Measurements from ENCODE around the gene SMYD3. TPM values are rescaled to one million over a fixed set of nuclear protein-coding genes. Genes with fewer than 3 reads are reported as not detected.

SMYD3 gene
- total RNA-seq, 1 experiment from 2014 or later: 25.5 TPM

GRCh38 chr1:246126580-246126979 is 380.5 kb downstream of the SMYD3 start:
- no peak for DNase-seq
- no peaks in the 10 kb centered on the region for H4K20me1 ChIP-seq (ENCODE audit: control insufficient read depth, insufficient read depth, insufficient read length)
- no peaks in the 10 kb centered on the region for H3K9me3 Mint-ChIP-seq

More at GRCh38 chr1:246126580-246126979, 380.5 kb downstream of the SMYD3 start:
- Histone ChIP-seq H3K4me2 (ENCODE audit: insufficient read depth, insufficient read length, low read length) (no peak overlapping the region), H4K91ac (ENCODE audit: insufficient read length, low read depth, low read length) (no peak overlapping the region), H2BK120ac (ENCODE audit: low read depth, low read length, poor library complexity, severe bottlenecking) (no peak overlapping the region), H3K79me1 (ENCODE audit: insufficient read depth, low read depth, low read length, poor library complexity, severe bottlenecking) (no peaks in the 10 kb centered on the region), H2BK12ac (ENCODE audit: insufficient read length, low read depth, low read length) (no peak overlapping the region), H2AFZ (ENCODE audit: low read length) (no peak overlapping the region), H3K23ac (ENCODE audit: insufficient read length, low read depth, low read length) (no peak overlapping the region), H3K14ac (ENCODE audit: insufficient read depth, low read length) (no peak overlapping the region), H2BK20ac (ENCODE audit: low read depth, low read length, poor library complexity, severe bottlenecking) (no peak overlapping the region), H3K9me3 (ENCODE audit: control insufficient read depth, low read depth, low read length) (no peaks in the 10 kb centered on the region), H3K27me3 (ENCODE audit: insufficient read depth, low read length) (no peaks in the 10 kb centered on the region), H2AK5ac (ENCODE audit: insufficient read length, low read length) (no peak overlapping the region), H3K9ac (ENCODE audit: extremely low read depth, insufficient read length, low read length) (no peak overlapping the region), H3K56ac (ENCODE audit: insufficient read length, low read depth, low read length) (no peak overlapping the region), H3K18ac (ENCODE audit: insufficient read length, low read depth, low read length) (no peak overlapping the region), H3K4me1 (ENCODE audit: insufficient read depth, low read length) (no peaks in the 10 kb centered on the region), H4K5ac (ENCODE audit: insufficient read length, low read depth, low read length) (no peak overlapping the region), H3K79me2 (ENCODE audit: insufficient read depth, low read length) (no peaks in the 10 kb centered on the region), H3K27ac (ENCODE audit: insufficient read length, low read depth, low read length) (no peak overlapping the region), H3K4ac (ENCODE audit: low read depth, low read length) (no peak overlapping the region), H3K23me2 (ENCODE audit: insufficient read length, low read depth, low read length, poor library complexity, severe bottlenecking) (no peaks in the 10 kb centered on the region), H3T11ph (ENCODE audit: low read length) (no peak overlapping the region), H2BK5ac (ENCODE audit: insufficient read length, low read length) (no peak overlapping the region), H2BK15ac (ENCODE audit: low read depth, low read length) (no peak overlapping the region), H4K8ac (replicated peaks; ENCODE audit: insufficient read length, low read depth, low read length) (no peak overlapping the region)
- H3K27ac Mint-ChIP-seq: no peak overlapping the region
- no peaks in the 10 kb centered on the region for H3K4me1 Mint-ChIP-seq
- H3K36me3 Mint-ChIP-seq (ENCODE audit: insufficient read depth in 1 of 3, low read depth in 3 of 3): no peaks in the 10 kb centered on the region
- H3K4me3 Mint-ChIP-seq: no peak overlapping the region
- no peaks in the 10 kb centered on the region for H3K27me3 Mint-ChIP-seq (ENCODE audit: low read depth)
- TF ChIP-seq, protein P1, sequence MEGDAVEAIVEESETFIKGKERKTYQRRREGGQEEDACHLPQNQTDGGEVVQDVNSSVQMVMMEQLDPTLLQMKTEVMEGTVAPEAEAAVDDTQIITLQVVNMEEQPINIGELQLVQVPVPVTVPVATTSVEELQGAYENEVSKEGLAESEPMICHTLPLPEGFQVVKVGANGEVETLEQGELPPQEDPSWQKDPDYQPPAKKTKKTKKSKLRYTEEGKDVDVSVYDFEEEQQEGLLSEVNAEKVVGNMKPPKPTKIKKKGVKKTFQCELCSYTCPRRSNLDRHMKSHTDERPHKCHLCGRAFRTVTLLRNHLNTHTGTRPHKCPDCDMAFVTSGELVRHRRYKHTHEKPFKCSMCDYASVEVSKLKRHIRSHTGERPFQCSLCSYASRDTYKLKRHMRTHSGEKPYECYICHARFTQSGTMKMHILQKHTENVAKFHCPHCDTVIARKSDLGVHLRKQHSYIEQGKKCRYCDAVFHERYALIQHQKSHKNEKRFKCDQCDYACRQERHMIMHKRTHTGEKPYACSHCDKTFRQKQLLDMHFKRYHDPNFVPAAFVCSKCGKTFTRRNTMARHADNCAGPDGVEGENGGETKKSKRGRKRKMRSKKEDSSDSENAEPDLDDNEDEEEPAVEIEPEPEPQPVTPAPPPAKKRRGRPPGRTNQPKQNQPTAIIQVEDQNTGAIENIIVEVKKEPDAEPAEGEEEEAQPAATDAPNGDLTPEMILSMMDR (conservative IDR thresholded peaks at IDR 0.05): no peak

All from H9 (cell line).